Measurements from ENCODE around the gene EBF4. TPM values are rescaled to one million over a fixed set of nuclear protein-coding genes. Genes with fewer than 3 reads are reported as not detected.

Gene EBF4
- total and polyA plus RNA-seq, 4 donors = 10.2 to 91.0 (median 51.9) TPM

DNA sequence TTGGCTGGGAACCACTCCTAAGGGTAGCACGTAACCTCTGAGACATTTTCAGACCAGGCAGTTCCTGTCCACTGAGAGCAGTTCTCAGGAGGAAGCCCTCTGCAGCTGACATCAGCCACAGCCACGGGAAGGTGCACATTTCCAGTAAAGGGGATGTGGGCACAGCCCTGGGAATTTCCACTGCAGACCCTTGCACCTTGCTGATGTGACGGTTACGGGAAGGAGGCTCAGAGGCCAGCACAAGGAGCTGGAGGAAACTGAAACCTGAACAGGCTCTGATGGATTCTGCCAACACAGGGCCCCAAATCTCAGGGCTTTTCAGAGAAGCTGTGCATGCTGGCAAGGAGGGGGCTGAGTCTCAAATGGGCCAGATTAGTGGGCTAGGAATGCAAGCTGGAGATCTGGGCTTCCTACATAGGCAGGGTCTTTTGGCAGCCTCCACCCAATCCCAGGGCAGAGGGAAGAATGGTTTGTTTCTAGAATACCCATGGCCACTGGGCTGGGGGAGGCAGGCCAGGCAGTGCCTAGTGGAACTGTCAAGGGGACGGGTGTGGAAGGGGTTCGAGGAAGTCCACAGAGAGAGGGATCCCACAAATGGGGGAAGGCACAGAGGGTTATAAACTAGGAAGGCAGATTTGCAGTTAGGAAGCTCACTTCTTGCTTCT is 14.2 kb downstream of the EBF4 start:
- Histone ChIP-seq H3K4me3 (ENCODE audit: low read depth, low read length) (no peak overlapping the region), H3K27ac (ENCODE audit: low read depth, low read length) (no peak overlapping the region), H3K9me3 (ENCODE audit: control insufficient read depth, insufficient read depth, low read length) (no peaks in the 10 kb centered on the region), H3K27me3 (ENCODE audit: control insufficient read depth, insufficient read depth, low read length) (no peaks in the 10 kb centered on the region), H3K4me1 (ENCODE audit: control insufficient read depth, insufficient read depth, low read length) (peaks cover 2% of the 10 kb centered on the region), H3K36me3 (ENCODE audit: control insufficient read depth, insufficient read depth, low read length) (peaks cover 37% of the 10 kb centered on the region)
- WGBS (ENCODE audit: insufficient coverage) = 86% methylated on average over 6 of the region's 6 CpGs
- no peak for DNase-seq (ENCODE audit: low read depth in 4 of 6, low spot score in 6 of 6)

DNA sequence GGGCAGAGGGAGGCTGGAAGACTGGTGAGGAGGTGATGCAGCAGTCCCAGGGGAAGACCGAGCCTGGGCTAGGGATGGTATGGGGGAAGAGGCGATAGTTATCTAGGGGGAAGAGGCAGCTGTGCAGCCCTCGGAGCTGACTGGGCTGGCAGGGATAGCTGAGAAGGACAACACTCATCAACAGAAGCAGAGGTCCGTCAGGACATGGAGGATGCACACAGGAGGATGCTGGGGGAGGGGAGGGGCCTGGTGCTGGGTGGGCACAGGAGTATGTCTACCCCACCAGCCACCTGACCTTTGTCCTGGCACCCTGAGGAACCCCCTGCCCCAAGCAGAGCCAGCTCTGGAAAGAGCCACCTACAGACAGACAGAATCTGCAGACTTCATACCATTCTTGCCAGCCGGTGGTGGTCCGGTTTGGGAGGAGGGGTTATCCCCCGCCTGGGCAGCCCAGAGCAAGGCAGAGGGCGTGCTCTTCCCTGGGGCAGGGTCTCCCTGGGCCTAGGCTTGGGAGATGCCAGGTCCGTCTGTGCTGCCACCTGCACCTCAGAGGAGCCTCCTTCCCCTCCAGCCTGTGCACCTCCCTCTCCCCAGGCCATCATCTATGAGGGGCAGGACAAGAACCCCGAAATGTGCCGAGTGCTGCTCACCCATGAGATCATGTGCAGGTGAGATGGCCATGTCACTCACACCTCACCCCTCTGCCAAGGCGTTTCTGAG is 14.9 kb downstream of the EBF4 start:
- WGBS (ENCODE audit: insufficient coverage) = 76% methylated on average over 11 of the region's 12 CpGs
- H3K36me3 ChIP-seq (ENCODE audit: control insufficient read depth, insufficient read depth, low read length) = peaks cover 37% of the 10 kb centered on the region
- no peaks in the 10 kb centered on the region for H3K27me3 ChIP-seq (ENCODE audit: control insufficient read depth, insufficient read depth, low read length)

DNA sequence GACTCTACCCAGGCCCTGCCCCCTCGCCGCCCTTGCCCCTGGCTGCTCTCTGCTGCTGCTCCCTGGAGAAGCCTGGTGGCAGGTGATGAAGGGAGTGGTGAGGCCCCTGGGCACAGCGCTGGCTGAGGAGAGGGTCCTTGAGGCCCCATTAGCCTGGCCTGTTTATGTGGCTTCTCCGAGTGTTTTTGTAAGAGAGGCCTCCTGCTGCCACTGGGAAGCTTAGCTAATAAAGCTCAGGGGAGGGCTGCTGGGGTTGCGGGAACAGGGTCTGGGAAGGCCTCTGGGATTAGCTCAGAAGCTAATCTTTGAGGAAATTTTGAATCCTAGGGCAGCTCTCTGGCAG is 15.5 kb downstream of the EBF4 start:
- Histone ChIP-seq H3K9me3 (ENCODE audit: control insufficient read depth, insufficient read depth, low read length) (no peaks in the 10 kb centered on the region), H3K36me3 (ENCODE audit: control insufficient read depth, insufficient read depth, low read length) (peaks cover 37% of the 10 kb centered on the region), H3K27ac (ENCODE audit: low read depth, low read length) (no peak overlapping the region), H3K27me3 (ENCODE audit: control insufficient read depth, insufficient read depth, low read length) (no peaks in the 10 kb centered on the region), H3K4me1 (ENCODE audit: control insufficient read depth, insufficient read depth, low read length) (no peaks in the 10 kb centered on the region), H3K4me3 (ENCODE audit: low read depth, low read length) (no peak overlapping the region)
- no peak for DNase-seq (ENCODE audit: low read depth in 4 of 6, low spot score in 6 of 6)
- 58% methylated on average over 5 of the region's 5 CpGs for WGBS (ENCODE audit: insufficient coverage)

More for the DNA sequence above, 14.9 kb downstream of the EBF4 start:
- Histone ChIP-seq H3K4me3 (ENCODE audit: low read depth, low read length) (no peak overlapping the region), H3K27ac (ENCODE audit: low read depth, low read length) (no peak overlapping the region), H3K4me1 (ENCODE audit: control insufficient read depth, insufficient read depth, low read length) (no peaks in the 10 kb centered on the region), H3K9me3 (ENCODE audit: control insufficient read depth, insufficient read depth, low read length) (no peaks in the 10 kb centered on the region)
- no peak for DNase-seq (ENCODE audit: low read depth in 4 of 6, low spot score in 6 of 6)

DNA sequence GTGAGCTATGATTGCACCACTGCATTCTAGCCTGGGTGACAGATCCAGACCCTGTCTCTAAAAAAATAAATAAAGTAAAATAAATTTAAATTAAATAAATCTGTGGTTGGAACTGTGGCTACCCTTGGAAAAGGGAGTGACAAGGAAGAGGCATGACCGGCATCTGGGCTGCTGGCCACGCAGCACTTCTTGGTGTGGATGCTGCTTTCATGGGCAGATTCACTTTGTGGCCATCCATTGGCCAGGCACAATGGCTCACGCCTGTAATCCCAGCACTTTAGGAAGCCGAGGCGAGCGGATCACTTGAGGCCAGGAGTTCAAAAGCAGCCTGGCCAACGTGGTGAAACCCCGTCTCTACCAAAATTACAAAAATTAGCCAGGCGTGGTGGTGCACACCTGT is 16.1 kb downstream of the EBF4 start:
- no peaks in the 10 kb centered on the region for H3K4me1 ChIP-seq (ENCODE audit: control insufficient read depth, insufficient read depth, low read length)
- no peaks in the 10 kb centered on the region for H3K9me3 ChIP-seq (ENCODE audit: control insufficient read depth, insufficient read depth, low read length)
- H3K4me3 ChIP-seq (ENCODE audit: low read depth, low read length) = no peak overlapping the region
- no peak for DNase-seq (ENCODE audit: low read depth in 4 of 6, low spot score in 6 of 6)
- no peak overlapping the region for H3K27ac ChIP-seq (ENCODE audit: low read depth, low read length)
- no peaks in the 10 kb centered on the region for H3K27me3 ChIP-seq (ENCODE audit: control insufficient read depth, insufficient read depth, low read length)
- WGBS (ENCODE audit: insufficient coverage) = 91% methylated on average over 6 of the region's 9 CpGs
- peaks cover 37% of the 10 kb centered on the region for H3K36me3 ChIP-seq (ENCODE audit: control insufficient read depth, insufficient read depth, low read length)

DNA sequence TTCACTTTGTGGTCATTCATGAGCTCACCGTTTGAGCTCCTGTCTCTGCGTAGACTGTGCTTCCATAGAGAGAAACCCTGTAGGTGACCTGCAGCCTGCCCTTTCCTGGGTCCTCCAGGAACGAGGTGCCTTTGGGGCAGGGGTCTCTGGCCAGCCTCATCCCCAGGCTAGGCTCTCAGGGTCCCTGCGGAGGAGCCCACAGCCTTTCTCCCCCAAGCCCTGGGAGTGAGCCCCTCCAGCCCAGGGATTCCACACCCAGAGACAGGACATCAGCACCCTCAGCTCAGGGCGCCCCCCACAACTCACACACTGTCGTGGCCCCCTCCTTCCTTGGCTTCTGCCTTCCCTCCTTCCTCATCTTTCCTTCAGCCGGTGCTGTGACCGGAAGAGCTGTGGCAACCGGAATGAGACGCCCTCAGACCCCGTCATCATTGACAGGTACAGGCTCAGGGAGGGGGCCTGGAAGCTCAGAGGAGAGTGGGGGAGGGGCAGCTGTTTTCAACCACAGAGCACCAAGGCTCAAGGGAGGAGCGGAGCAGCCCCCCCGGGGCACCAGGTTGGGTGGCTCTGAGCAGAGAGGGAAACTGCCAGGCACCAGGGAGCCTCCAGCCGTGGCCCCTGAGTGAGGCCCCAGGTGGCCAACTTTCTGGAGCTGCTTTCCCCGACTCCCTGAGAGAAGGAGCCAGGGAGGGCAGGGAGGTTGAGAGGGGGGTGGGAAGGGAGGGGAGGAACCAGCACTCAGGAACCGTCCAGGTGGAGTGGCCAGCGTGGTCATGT is 16.8 kb downstream of the EBF4 start:
- no peak for DNase-seq (ENCODE audit: low read depth in 4 of 6, low spot score in 6 of 6)
- no peaks in the 10 kb centered on the region for H3K9me3 ChIP-seq (ENCODE audit: control insufficient read depth, insufficient read depth, low read length)

DNA sequence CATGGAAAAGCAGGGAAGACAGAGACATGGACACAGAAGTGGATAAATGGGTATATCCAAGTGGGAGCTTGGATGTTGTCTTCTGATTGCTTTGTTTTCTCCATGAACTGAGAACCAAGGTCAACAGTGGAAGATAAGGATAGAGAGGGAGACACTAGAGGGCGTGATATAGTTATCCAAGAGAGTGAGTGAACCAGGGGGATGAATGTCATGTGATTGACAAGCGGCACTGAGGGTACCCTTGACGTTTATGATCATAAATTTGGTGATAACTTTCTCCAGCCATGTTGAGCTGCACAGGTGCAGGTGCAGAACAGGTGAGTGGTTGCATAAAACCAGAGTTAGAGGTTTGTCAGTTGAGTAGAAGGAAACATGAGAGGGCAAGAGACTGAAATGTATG is 20.7 kb downstream of the EBF4 start:
- WGBS (ENCODE audit: insufficient coverage) = 11% methylated on average over 3 of the region's 3 CpGs
- Histone ChIP-seq H3K9me3 (ENCODE audit: control insufficient read depth, insufficient read depth, low read length) (peaks cover 2% of the 10 kb centered on the region), H3K27ac (ENCODE audit: low read depth, low read length) (no peak overlapping the region), H3K4me3 (ENCODE audit: low read depth, low read length) (no peak overlapping the region), H3K4me1 (ENCODE audit: control insufficient read depth, insufficient read depth, low read length) (no peaks in the 10 kb centered on the region), H3K36me3 (ENCODE audit: control insufficient read depth, insufficient read depth, low read length) (peaks cover 14% of the 10 kb centered on the region), H3K27me3 (ENCODE audit: control insufficient read depth, insufficient read depth, low read length) (no peaks in the 10 kb centered on the region)
- DNase-seq (ENCODE audit: low read depth in 4 of 6, low spot score in 6 of 6) = no peak

More for the DNA sequence above, 16.8 kb downstream of the EBF4 start:
- 57% methylated on average over 11 of the region's 17 CpGs for WGBS (ENCODE audit: insufficient coverage)
- H3K4me1 ChIP-seq (ENCODE audit: control insufficient read depth, insufficient read depth, low read length) = no peaks in the 10 kb centered on the region
- no peak overlapping the region for H3K27ac ChIP-seq (ENCODE audit: low read depth, low read length)
- no peak overlapping the region for H3K4me3 ChIP-seq (ENCODE audit: low read depth, low read length)
- no peaks in the 10 kb centered on the region for H3K27me3 ChIP-seq (ENCODE audit: control insufficient read depth, insufficient read depth, low read length)
- H3K36me3 ChIP-seq (ENCODE audit: control insufficient read depth, insufficient read depth, low read length) = peaks cover 37% of the 10 kb centered on the region

DNA sequence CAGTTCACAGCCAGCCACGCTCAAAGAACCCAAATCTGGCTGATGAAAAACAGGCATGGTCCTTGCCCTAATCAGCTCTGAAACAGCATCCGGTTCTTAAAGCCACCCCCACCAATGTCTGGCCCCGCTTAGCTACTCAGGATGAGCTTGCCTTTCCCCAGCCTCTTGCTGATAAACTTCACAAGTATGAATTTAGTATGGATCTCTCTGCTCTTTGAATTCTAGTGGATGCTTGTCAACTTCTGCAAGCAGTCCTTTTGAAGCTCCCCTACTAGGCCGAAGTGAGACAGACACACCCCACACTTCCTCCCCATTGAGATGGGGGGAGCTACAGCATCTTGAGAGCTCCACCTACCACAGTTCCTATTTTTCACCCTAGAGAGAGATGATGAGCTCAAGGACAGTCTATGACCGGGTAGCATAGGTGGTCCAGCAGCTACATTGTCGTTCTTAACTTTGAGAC is 36.7 kb downstream of the EBF4 start:
- Histone ChIP-seq H3K9me3 (ENCODE audit: control insufficient read depth, insufficient read depth, low read length) (no peaks in the 10 kb centered on the region), H3K27me3 (ENCODE audit: control insufficient read depth, insufficient read depth, low read length) (no peaks in the 10 kb centered on the region), H3K27ac (ENCODE audit: low read depth, low read length) (no peak overlapping the region), H3K36me3 (ENCODE audit: control insufficient read depth, insufficient read depth, low read length) (no peaks in the 10 kb centered on the region), H3K4me1 (ENCODE audit: control insufficient read depth, insufficient read depth, low read length) (no peaks in the 10 kb centered on the region), H3K4me3 (ENCODE audit: low read depth, low read length) (no peak overlapping the region)
- DNase-seq (ENCODE audit: low read depth in 4 of 6, low spot score in 6 of 6) = no peak
- WGBS (ENCODE audit: insufficient coverage) = 70% methylated on average over 1 of the region's 6 CpGs

DNA sequence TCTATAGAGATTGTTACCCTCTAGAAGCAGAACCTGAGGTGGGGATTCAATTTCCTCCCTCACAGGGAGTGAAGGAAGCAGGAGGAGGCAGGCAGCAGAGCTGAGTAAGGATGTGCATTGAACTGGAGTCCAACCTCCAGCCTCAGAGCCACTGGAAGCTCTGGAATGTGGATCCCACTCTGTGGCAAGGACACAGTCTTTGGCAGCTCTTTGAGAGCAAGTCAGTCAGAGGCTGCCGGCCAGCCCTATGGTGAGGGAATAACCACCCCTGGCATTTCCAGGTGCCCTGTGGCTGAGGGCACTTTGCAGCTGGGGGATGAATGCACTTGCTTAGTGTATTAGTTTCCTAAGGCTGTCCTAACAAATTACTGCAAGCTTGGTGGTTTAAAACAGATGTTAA is 37.2 kb downstream of the EBF4 start:
- no peaks in the 10 kb centered on the region for H3K27me3 ChIP-seq (ENCODE audit: control insufficient read depth, insufficient read depth, low read length)
- no peaks in the 10 kb centered on the region for H3K9me3 ChIP-seq (ENCODE audit: control insufficient read depth, insufficient read depth, low read length)
- no peaks in the 10 kb centered on the region for H3K4me1 ChIP-seq (ENCODE audit: control insufficient read depth, insufficient read depth, low read length)
- DNase-seq (ENCODE audit: low read depth in 4 of 6, low spot score in 6 of 6) = no peak
- WGBS (ENCODE audit: insufficient coverage) = 38% methylated on average over 1 of the region's 1 CpG
- no peak overlapping the region for H3K4me3 ChIP-seq (ENCODE audit: low read depth, low read length)
- H3K27ac ChIP-seq (ENCODE audit: low read depth, low read length) = no peak overlapping the region
- no peaks in the 10 kb centered on the region for H3K36me3 ChIP-seq (ENCODE audit: control insufficient read depth, insufficient read depth, low read length)

DNA sequence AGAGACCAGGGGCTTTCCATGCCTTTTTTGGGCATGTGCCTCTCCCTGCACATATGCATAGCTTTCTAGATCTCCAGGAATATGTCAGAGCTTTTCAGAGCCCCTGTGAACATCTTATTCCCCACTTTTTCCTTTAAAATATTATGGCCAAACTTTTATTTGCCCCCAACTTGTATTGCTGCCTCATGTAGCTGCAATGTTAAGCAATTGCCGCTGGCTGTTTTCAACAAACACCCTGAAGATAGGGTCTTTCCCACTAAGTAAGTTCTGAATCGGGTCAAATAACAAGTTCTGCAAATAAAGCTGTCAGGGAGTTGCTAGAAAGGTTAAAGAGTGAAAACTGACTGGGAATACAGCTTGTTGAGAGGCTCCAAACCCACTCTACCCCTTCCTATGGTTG is 42.3 kb downstream of the EBF4 start:
- H3K9me3 ChIP-seq (ENCODE audit: control insufficient read depth, insufficient read depth, low read length) = no peaks in the 10 kb centered on the region
- no peak for DNase-seq (ENCODE audit: low read depth in 4 of 6, low spot score in 6 of 6)
- 100% methylated on average over 1 of the region's 2 CpGs for WGBS (ENCODE audit: insufficient coverage)
- H3K27ac ChIP-seq (ENCODE audit: low read depth, low read length) = no peak overlapping the region
- no peaks in the 10 kb centered on the region for H3K27me3 ChIP-seq (ENCODE audit: control insufficient read depth, insufficient read depth, low read length)
- H3K36me3 ChIP-seq (ENCODE audit: control insufficient read depth, insufficient read depth, low read length) = no peaks in the 10 kb centered on the region
- no peak overlapping the region for H3K4me3 ChIP-seq (ENCODE audit: low read depth, low read length)
- no peaks in the 10 kb centered on the region for H3K4me1 ChIP-seq (ENCODE audit: control insufficient read depth, insufficient read depth, low read length)

Data from spinal cord (tissue), 10 donors.